ENCODE data around the gene GRIN3A.

DNA sequence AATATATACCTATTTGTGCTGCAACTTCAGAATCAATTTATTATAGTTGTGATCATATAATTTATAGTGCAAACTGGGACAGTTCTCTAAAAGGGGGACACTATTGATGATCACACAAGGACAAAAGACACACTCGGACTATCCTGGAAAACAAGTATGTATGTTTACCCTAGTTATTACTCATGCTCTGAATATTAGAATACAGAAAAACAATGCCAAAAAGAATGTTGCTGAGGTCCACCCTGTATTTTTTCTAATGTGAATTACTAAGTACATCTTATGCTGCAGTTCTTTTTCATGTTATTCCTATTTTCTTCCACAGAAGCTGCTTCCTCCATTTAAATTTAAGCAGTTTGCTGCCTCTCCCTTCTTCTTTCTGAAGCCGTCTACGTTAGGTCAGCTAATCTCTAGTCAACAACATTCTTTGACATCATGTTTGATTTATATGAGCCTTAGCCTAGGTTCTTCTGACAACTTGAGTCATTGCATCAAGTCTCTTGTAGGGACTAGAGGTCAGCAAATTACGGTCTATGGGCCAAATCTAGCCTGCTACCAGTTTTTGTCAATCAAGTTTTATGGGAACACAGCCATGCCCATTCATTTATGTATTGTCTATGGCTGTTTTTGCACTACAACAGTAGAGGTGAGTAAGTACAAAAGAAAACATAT is 103.6 kb downstream of the GRIN3A start:
- TF ChIP-seq, protein P1, sequence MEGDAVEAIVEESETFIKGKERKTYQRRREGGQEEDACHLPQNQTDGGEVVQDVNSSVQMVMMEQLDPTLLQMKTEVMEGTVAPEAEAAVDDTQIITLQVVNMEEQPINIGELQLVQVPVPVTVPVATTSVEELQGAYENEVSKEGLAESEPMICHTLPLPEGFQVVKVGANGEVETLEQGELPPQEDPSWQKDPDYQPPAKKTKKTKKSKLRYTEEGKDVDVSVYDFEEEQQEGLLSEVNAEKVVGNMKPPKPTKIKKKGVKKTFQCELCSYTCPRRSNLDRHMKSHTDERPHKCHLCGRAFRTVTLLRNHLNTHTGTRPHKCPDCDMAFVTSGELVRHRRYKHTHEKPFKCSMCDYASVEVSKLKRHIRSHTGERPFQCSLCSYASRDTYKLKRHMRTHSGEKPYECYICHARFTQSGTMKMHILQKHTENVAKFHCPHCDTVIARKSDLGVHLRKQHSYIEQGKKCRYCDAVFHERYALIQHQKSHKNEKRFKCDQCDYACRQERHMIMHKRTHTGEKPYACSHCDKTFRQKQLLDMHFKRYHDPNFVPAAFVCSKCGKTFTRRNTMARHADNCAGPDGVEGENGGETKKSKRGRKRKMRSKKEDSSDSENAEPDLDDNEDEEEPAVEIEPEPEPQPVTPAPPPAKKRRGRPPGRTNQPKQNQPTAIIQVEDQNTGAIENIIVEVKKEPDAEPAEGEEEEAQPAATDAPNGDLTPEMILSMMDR (IDR thresholded peaks at IDR 0.05): no peak
- TF ChIP-seq REST (IDR thresholded peaks at IDR 0.05; ENCODE audit: insufficient read depth in 1 of 2, low read depth in 2 of 2, low read length in 1 of 2) (no peak), POLR2AphosphoS5 (IDR thresholded peaks at IDR 0.05; ENCODE audit: low read depth, low read length) (no peak)

Data from Panc1 (cell line).